ENCODE results near the gene LRRC66. TPM values are rescaled to one million over a fixed set of nuclear protein-coding genes. Genes with fewer than 3 reads are reported as not detected.

LRRC66 gene
- total and polyA plus RNA-seq, 9 of the 15 experiments (the other 6 are each of a cell fraction or from before 2014, with no cell fraction given) = not detected

DNA sequence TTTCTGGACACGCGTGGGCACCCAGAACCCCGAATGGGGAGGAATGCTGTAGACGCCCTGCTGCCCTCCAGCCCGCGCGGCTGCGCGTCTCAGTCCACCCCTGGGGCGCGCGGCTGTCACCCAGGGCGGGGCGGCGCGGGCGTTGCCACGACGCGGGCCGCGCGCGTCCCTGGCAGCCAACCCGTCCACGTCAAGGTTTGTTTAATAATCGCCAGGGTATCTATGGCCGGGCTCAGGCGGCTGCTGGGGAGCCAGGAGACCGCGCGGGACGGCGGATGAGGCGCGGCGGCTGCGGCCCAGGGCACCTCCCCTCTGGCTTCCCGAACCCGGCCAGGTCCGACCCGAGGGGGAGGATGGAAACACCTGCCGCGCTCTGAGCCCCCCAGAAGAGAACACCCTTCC is 31.1 kb upstream of the LRRC66 start, which contains the start of gene SPATA18:
Gene SPATA18 (plus strand): TSS at position 92 of the 402 bp plus-strand sequence. CDS start 401 bp downstream, outside the sequence.
- Histone ChIP-seq H3K9me1 (ENCODE audit: control insufficient read depth, insufficient read depth, low read length) (no peaks in the 10 kb centered on the region), H3K36me3 (ENCODE audit: control insufficient read depth, insufficient read depth, low read length) (no peaks in the 10 kb centered on the region), H4K20me1 (replicated peaks; ENCODE audit: control insufficient read depth, insufficient read depth, low read length) (no peaks in the 10 kb centered on the region), H3K4me2 (ENCODE audit: insufficient read depth, low read length) (no peak within 1 kb of the TSS), H3K27me3 (ENCODE audit: control insufficient read depth in 2 of 2, insufficient read depth in 2 of 2, low read length in 2 of 2) (peaks cover 0 to 14% of the 10 kb centered on the region in 2 experiments; a peak in 2 of 5 replicates), H3K4me1 (replicated peaks in 1 of 2; ENCODE audit: control insufficient read depth in 2 of 2, insufficient read depth in 2 of 2, low read length in 2 of 2) (no peaks in the 10 kb centered on the region; a peak in 1 of 5 replicates), H3K4me3 (no peak within 1 kb of the TSS), H3K79me2 (ENCODE audit: control insufficient read depth, insufficient read depth, low read length) (no peaks in the 10 kb centered on the region), H3K9me3 (replicated peaks; ENCODE audit: control insufficient read depth, insufficient read depth, low read depth, low read length) (no peaks in the 10 kb centered on the region), H3K9ac (ENCODE audit: insufficient read depth in 1 of 2, low read depth in 2 of 2, low read length in 2 of 2) (no peak within 1 kb of the TSS), H2AFZ (ENCODE audit: low read depth, low read length) (no peak within 1 kb of the TSS), H3K27ac (ENCODE audit: extremely low read depth, low read depth, low read length) (no peak within 1 kb of the TSS)
- POLR2A ChIA-PET = no interaction called here
- WGBS (ENCODE audit: insufficient coverage, low coverage, missing lambda C conversion rate) = 26% methylated on average over 30 of the region's 44 CpGs
- ATAC-seq (no peak), DNase-seq (ENCODE audit: extremely low read depth in 1 of 4, low spot score in 3 of 4) (no peak), FAIRE-seq (no peak)
- intact Hi-C loops (cut with micrococcal nuclease) (no loop called here), in situ Hi-C loops (cut with MboI) (no loop called here)
- TF ChIP-seq, protein P1, sequence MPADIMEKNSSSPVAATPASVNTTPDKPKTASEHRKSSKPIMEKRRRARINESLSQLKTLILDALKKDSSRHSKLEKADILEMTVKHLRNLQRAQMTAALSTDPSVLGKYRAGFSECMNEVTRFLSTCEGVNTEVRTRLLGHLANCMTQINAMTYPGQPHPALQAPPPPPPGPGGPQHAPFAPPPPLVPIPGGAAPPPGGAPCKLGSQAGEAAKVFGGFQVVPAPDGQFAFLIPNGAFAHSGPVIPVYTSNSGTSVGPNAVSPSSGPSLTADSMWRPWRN (IDR thresholded peaks at IDR 0.05; ENCODE audit: low read depth) = no peak
- TF ChIP-seq PHF8 (IDR thresholded peaks at IDR 0.05; ENCODE audit: borderline replicate concordance, low read length) (no peak), CC2D1A (IDR thresholded peaks at IDR 0.05) (no peak), KHSRP (IDR thresholded peaks at IDR 0.05) (no peak), ZNF316 (IDR thresholded peaks at IDR 0.05) (no peak)
- TF ChIP-seq, protein P2, sequence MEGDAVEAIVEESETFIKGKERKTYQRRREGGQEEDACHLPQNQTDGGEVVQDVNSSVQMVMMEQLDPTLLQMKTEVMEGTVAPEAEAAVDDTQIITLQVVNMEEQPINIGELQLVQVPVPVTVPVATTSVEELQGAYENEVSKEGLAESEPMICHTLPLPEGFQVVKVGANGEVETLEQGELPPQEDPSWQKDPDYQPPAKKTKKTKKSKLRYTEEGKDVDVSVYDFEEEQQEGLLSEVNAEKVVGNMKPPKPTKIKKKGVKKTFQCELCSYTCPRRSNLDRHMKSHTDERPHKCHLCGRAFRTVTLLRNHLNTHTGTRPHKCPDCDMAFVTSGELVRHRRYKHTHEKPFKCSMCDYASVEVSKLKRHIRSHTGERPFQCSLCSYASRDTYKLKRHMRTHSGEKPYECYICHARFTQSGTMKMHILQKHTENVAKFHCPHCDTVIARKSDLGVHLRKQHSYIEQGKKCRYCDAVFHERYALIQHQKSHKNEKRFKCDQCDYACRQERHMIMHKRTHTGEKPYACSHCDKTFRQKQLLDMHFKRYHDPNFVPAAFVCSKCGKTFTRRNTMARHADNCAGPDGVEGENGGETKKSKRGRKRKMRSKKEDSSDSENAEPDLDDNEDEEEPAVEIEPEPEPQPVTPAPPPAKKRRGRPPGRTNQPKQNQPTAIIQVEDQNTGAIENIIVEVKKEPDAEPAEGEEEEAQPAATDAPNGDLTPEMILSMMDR (IDR thresholded peaks at IDR 0.05 in 2 of 3, conservative IDR thresholded peaks at IDR 0.05 in 1 of 3; ENCODE audit: insufficient read depth in 2 of 3, low read depth in 1 of 3, low read length in 3 of 3) = no peak
- TF ChIP-seq, protein P3, sequence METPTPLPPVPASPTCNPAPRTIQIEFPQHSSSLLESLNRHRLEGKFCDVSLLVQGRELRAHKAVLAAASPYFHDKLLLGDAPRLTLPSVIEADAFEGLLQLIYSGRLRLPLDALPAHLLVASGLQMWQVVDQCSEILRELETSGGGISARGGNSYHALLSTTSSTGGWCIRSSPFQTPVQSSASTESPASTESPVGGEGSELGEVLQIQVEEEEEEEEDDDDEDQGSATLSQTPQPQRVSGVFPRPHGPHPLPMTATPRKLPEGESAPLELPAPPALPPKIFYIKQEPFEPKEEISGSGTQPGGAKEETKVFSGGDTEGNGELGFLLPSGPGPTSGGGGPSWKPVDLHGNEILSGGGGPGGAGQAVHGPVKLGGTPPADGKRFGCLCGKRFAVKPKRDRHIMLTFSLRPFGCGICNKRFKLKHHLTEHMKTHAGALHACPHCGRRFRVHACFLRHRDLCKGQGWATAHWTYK (CRISPR knock-in tag; IDR thresholded peaks at IDR 0.05) = no peak
- BruUV-seq (replicated peaks) = no TSS peak
- CTCF ChIA-PET (ENCODE audit: low intra/inter-chr PET ratio) = no interaction called here
